ENCODE measurements around the gene TNFAIP6. TPM values are rescaled to one million over a fixed set of nuclear protein-coding genes. Genes with fewer than 3 reads are reported as not detected.

TNFAIP6 gene
- total and polyA plus RNA-seq, 2 donors from 2014 or later: 0.28 to 2.5 TPM

DNA sequence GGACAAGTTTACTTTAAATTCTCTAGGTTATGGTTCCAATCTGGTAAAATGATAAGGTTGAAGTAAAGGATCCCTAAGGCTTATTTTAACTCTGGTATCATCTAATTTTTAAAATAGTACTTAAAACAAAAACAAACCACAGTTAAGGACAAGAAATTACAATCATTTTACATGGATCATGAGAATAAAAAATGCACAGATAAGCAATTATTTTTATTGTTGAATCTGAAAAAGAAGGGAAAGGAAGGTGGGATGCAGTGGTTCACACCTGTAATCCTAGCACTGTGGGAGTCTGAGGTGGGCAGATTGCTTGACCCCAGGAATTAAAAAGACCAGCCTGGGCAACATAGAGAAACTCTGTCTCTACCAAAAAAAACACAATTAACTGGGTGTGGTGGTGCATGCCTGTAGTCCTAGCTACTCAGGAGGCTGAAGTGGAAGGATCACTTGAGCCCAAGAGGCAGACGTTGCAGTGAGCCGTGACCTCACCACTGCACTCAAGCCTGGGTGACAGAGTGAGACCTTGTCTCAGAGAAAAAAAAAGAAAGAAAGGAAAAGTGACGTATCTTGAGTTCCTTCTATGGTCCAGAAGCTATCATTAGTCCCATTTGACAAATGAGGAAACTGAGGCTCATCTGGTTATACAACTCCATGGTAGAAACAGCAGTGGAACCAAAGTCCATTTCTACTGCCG lies 2.5 kb downstream of the TNFAIP6 start:
- Histone ChIP-seq H3K4me1 (ENCODE audit: control insufficient read depth in 2 of 3, insufficient read depth in 2 of 3, low read depth in 1 of 3, low read length in 3 of 3) (no peaks in the 10 kb centered on the region), H3K9me3 (ENCODE audit: control insufficient read depth in 2 of 3, insufficient read depth in 1 of 3, low read length in 3 of 3) (no peaks in the 10 kb centered on the region), H3K4me3 (ENCODE audit: low read length in 3 of 3) (no peak overlapping the region), H3K27me3 (ENCODE audit: control insufficient read depth, insufficient read depth, low read length) (no peaks in the 10 kb centered on the region), H3K36me3 (ENCODE audit: control insufficient read depth in 2 of 3, insufficient read depth in 3 of 3, low read length in 3 of 3) (no peaks in the 10 kb centered on the region), H3K9ac (ENCODE audit: low read length in 3 of 3) (no peak overlapping the region), H3K27ac (ENCODE audit: low read depth in 2 of 2, low read length in 2 of 2) (no peak overlapping the region)
- TF ChIP-seq, protein P1, sequence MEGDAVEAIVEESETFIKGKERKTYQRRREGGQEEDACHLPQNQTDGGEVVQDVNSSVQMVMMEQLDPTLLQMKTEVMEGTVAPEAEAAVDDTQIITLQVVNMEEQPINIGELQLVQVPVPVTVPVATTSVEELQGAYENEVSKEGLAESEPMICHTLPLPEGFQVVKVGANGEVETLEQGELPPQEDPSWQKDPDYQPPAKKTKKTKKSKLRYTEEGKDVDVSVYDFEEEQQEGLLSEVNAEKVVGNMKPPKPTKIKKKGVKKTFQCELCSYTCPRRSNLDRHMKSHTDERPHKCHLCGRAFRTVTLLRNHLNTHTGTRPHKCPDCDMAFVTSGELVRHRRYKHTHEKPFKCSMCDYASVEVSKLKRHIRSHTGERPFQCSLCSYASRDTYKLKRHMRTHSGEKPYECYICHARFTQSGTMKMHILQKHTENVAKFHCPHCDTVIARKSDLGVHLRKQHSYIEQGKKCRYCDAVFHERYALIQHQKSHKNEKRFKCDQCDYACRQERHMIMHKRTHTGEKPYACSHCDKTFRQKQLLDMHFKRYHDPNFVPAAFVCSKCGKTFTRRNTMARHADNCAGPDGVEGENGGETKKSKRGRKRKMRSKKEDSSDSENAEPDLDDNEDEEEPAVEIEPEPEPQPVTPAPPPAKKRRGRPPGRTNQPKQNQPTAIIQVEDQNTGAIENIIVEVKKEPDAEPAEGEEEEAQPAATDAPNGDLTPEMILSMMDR (IDR thresholded peaks at IDR 0.05; ENCODE audit: borderline replicate concordance, extremely low read depth, insufficient read depth): no peak
- DNase-seq: no peak
- intact Hi-C loops (cut with DNase I): no loop called here
- no peak for FAIRE-seq

DNA sequence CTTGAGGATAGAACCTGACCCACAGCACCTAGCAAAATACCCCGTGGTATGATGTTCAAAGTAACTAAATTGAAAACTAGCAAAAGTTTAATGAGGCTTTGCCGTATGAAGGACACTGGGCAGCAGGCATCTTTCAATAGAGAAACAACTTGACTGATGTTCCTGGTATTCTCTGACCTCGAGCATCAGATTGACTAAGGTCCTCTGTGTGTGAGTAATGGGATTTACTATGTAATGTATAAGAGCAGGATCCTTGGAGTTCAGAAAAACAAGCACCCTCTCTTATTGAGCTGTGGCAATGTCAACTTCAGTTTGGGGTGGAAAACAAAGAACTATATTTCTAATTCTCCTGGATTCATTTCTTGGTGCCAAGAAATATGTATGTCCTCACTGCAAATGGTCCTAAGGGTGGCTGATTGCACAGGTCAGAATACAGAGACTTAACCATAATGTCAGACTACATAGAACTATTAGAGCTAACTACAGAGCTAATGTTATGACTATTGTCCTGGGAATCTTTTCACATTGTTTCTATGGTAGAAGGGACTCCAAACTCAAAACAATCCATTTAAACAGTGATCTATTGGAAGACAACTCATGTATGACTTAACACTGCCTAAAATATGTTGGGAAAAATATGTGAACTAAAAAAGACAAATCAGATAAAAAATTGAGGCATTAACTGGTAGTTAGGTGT lies 4.4 kb downstream of the TNFAIP6 start:
- FAIRE-seq (no peak), DNase-seq (no peak)
- Histone ChIP-seq H3K27ac (ENCODE audit: low read depth in 2 of 2, low read length in 2 of 2) (no peak overlapping the region), H3K27me3 (ENCODE audit: control insufficient read depth, insufficient read depth, low read length) (no peaks in the 10 kb centered on the region), H3K9ac (ENCODE audit: low read length in 3 of 3) (no peak overlapping the region), H3K9me3 (ENCODE audit: control insufficient read depth in 2 of 3, insufficient read depth in 1 of 3, low read length in 3 of 3) (no peaks in the 10 kb centered on the region), H3K4me3 (ENCODE audit: low read length in 3 of 3) (no peak overlapping the region), H3K4me1 (ENCODE audit: control insufficient read depth in 2 of 3, insufficient read depth in 2 of 3, low read depth in 1 of 3, low read length in 3 of 3) (no peaks in the 10 kb centered on the region), H3K36me3 (ENCODE audit: control insufficient read depth in 2 of 3, insufficient read depth in 3 of 3, low read length in 3 of 3) (no peaks in the 10 kb centered on the region)
- TF ChIP-seq, protein P1 (IDR thresholded peaks at IDR 0.05; ENCODE audit: borderline replicate concordance, extremely low read depth, insufficient read depth): no peak
- intact Hi-C loops (cut with DNase I): no loop called here

DNA sequence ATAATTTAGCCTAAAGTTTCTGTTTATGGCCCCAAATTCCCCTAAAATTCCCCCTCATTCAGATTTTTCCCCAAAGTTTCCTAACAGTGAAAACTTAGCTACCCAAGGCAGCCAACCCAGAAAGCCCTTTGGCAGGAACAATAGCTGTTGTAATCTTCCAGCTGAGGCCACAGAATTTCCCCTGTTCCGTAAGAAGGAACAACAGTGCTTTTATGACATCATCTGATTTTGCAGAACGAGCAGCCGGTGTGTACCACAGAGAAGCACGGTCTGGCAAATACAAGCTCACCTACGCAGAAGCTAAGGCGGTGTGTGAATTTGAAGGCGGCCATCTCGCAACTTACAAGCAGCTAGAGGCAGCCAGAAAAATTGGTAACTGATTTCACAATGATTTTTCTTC lies 6.3 kb downstream of the TNFAIP6 start:
- TF ChIP-seq, protein P1 (IDR thresholded peaks at IDR 0.05; ENCODE audit: borderline replicate concordance, extremely low read depth, insufficient read depth): no peak
- no peak overlapping the region for H3K27ac ChIP-seq (ENCODE audit: low read depth in 2 of 2, low read length in 2 of 2)
- FAIRE-seq: no peak
- H3K27me3 ChIP-seq (ENCODE audit: control insufficient read depth, insufficient read depth, low read length): no peaks in the 10 kb centered on the region
- H3K36me3 ChIP-seq (ENCODE audit: control insufficient read depth in 2 of 3, insufficient read depth in 3 of 3, low read length in 3 of 3): no peaks in the 10 kb centered on the region
- no peak overlapping the region for H3K4me3 ChIP-seq (ENCODE audit: low read length in 3 of 3)
- DNase-seq: no peak
- H3K9ac ChIP-seq (ENCODE audit: low read length in 3 of 3): no peak overlapping the region
- no peaks in the 10 kb centered on the region for H3K4me1 ChIP-seq (ENCODE audit: control insufficient read depth in 2 of 3, insufficient read depth in 2 of 3, low read depth in 1 of 3, low read length in 3 of 3)
- H3K9me3 ChIP-seq (ENCODE audit: control insufficient read depth in 2 of 3, insufficient read depth in 1 of 3, low read length in 3 of 3): no peaks in the 10 kb centered on the region
- intact Hi-C loops (cut with DNase I): no loop called here

Data from kidney (tissue), 14 donors.